ENCODE data around the gene PGAP6. TPM values are rescaled to one million over a fixed set of nuclear protein-coding genes. Genes with fewer than 3 reads are reported as not detected.
A peak's percentile ranks its signal among the peaks of the same experiment; 100 is the strongest.

The PGAP6 gene
- total and polyA plus RNA-seq, 2 of the 13 experiments (the other 11 are each of a cell fraction or from before 2014, with no cell fraction given) = 52.7 to 136 TPM

- TF ChIP-seq ZNF274 (CRISPR knock-in tag; IDR thresholded peaks at IDR 0.05) = 0 out of 2 replicates have a peak, but pooled peaks have one; percentile 47
- TF ChIP-seq MAX (IDR thresholded peaks at IDR 0.05) = peak; percentile 64; the same call in 1 of the 2 replicates
- TF ChIP-seq ZNF260 (CRISPR knock-in tag; IDR thresholded peaks at IDR 0.05; ENCODE audit: borderline replicate concordance, low read depth) = no peak
- peak; percentile 61; the same call in 1 of the 2 replicates for TF ChIP-seq ZNF724P (CRISPR knock-in tag; IDR thresholded peaks at IDR 0.05; ENCODE audit: borderline replicate concordance)
- TF ChIP-seq TFAP4 (IDR thresholded peaks at IDR 0.05; ENCODE audit: borderline replicate concordance, low read depth) = peak; percentile 71; the same call in 1 of the 2 replicates
- peak; percentile 84 for TF ChIP-seq HOXA3 (CRISPR knock-in tag; IDR thresholded peaks at IDR 0.05)
- TF ChIP-seq RXRB (CRISPR knock-in tag; IDR thresholded peaks at IDR 0.05; ENCODE audit: borderline replicate concordance) = peak; percentile 88
- TF ChIP-seq ZNF556 (CRISPR knock-in tag; IDR thresholded peaks at IDR 0.05; ENCODE audit: borderline replicate concordance) = peak; percentile 70; the same call in 1 of the 2 replicates
- TF ChIP-seq RFXAP (CRISPR knock-in tag; IDR thresholded peaks at IDR 0.05; ENCODE audit: borderline replicate concordance) = no peak
- TF ChIP-seq, protein P1, sequence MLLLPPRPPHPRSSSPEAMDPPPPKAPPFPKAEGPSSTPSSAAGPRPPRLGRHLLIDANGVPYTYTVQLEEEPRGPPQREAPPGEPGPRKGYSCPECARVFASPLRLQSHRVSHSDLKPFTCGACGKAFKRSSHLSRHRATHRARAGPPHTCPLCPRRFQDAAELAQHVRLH (CRISPR knock-in tag; IDR thresholded peaks at IDR 0.05; ENCODE audit: borderline replicate concordance, low read depth) = 0 out of 2 replicates have a peak, but pooled peaks have one; percentile 53
- no peak for TF ChIP-seq GPBP1L1 (CRISPR knock-in tag; IDR thresholded peaks at IDR 0.05)
- TF ChIP-seq KAT7 (CRISPR knock-in tag; IDR thresholded peaks at IDR 0.05; ENCODE audit: borderline replicate concordance) = peak; percentile 50; the same call in 1 of the 2 replicates
- TF ChIP-seq ZNF703 (CRISPR knock-in tag; IDR thresholded peaks at IDR 0.05; ENCODE audit: borderline replicate concordance) = no peak
- no peak for TF ChIP-seq ZNF343 (CRISPR knock-in tag; IDR thresholded peaks at IDR 0.05)
- peak; percentile 78; the same call in 1 of the 2 replicates for TF ChIP-seq ZBTB38 (CRISPR knock-in tag; IDR thresholded peaks at IDR 0.05)
- TF ChIP-seq PPARG (CRISPR knock-in tag; conservative IDR thresholded peaks at IDR 0.05) = no peak
- TF ChIP-seq, protein P2, sequence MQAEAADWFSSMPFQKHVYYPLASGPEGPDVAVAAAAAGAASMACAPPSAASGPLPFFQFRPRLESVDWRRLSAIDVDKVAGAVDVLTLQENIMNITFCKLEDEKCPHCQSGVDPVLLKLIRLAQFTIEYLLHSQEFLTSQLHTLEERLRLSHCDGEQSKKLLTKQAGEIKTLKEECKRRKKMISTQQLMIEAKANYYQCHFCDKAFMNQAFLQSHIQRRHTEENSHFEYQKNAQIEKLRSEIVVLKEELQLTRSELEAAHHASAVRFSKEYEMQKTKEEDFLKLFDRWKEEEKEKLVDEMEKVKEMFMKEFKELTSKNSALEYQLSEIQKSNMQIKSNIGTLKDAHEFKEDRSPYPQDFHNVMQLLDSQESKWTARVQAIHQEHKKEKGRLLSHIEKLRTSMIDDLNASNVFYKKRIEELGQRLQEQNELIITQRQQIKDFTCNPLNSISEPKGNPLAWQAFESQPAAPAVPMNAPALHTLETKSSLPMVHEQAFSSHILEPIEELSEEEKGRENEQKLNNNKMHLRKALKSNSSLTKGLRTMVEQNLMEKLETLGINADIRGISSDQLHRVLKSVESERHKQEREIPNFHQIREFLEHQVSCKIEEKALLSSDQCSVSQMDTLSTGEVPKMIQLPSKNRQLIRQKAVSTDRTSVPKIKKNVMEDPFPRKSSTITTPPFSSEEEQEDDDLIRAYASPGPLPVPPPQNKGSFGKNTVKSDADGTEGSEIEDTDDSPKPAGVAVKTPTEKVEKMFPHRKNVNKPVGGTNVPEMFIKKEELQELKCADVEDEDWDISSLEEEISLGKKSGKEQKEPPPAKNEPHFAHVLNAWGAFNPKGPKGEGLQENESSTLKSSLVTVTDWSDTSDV (CRISPR knock-in tag; IDR thresholded peaks at IDR 0.05) = 0 out of 2 replicates have a peak, but pooled peaks have one; percentile 92
- TF ChIP-seq NBN (conservative IDR thresholded peaks at IDR 0.05) = no peak
Measured at GRCh38 chr16:359067-359763, 22.6 kb downstream of the PGAP6 start (continued).
